Measurements from ENCODE around the gene ADCYAP1R1. TPM values are rescaled to one million over a fixed set of nuclear protein-coding genes. Genes with fewer than 3 reads are reported as not detected.

The ADCYAP1R1 gene
- total RNA-seq, 1 donor from 2014 or later: 7.8 TPM

GRCh38 chr7:31134246-31135188 is 82.4 kb downstream of the ADCYAP1R1 start:
- H3K9me3 ChIP-seq: no peaks in the 10 kb centered on the region
- H3K27ac ChIP-seq: no peak overlapping the region
- peak in 1 of 2 donors; percentile 76 for DNase-seq (ENCODE audit: low spot score in 2 of 2)
- no peaks in the 10 kb centered on the region for H3K4me1 ChIP-seq
- H3K27me3 ChIP-seq: no peaks in the 10 kb centered on the region
- intact Hi-C loops (cut with DNase I): loop anchor here (1.0 kb wide), 1 partner anchor 500 kb away; no protein-coding TSS in a partner anchor
- no peaks in the 10 kb centered on the region for H3K36me3 ChIP-seq
- H3K4me3 ChIP-seq: no peak overlapping the region
- peak; percentile 44 to 69 (median 66) for TF ChIP-seq CTCF (IDR thresholded peaks at IDR 0.05)

GRCh38 chr7:31137234-31137633 is 85.1 kb downstream of the ADCYAP1R1 start:
- no peak for DNase-seq (ENCODE audit: low spot score in 2 of 2)
- intact Hi-C loops (cut with DNase I): no loop called here
- Histone ChIP-seq H3K27ac (no peak overlapping the region), H3K36me3 (no peaks in the 10 kb centered on the region), H3K4me3 (no peak overlapping the region), H3K27me3 (no peaks in the 10 kb centered on the region), H3K9me3 (no peaks in the 10 kb centered on the region), H3K4me1 (no peaks in the 10 kb centered on the region)
- TF ChIP-seq CTCF (IDR thresholded peaks at IDR 0.05): no peak

- no peak for TF ChIP-seq CTCF (IDR thresholded peaks at IDR 0.05)
- no peaks in the 10 kb centered on the region for H3K9me3 ChIP-seq
- no peaks in the 10 kb centered on the region for H3K27me3 ChIP-seq
- H3K27ac ChIP-seq: no peak overlapping the region
- intact Hi-C loops (cut with DNase I): no loop called here
- no peak overlapping the region for H3K4me3 ChIP-seq
- H3K4me1 ChIP-seq: no peaks in the 10 kb centered on the region
- no peaks in the 10 kb centered on the region for H3K36me3 ChIP-seq
- DNase-seq (ENCODE audit: low spot score in 2 of 2): no peak
Measured at GRCh38 chr7:31145339-31145738, 93.2 kb downstream of the ADCYAP1R1 start.

- Histone ChIP-seq H3K27ac (no peak overlapping the region), H3K9me3 (no peaks in the 10 kb centered on the region), H3K4me3 (no peak overlapping the region), H3K4me1 (no peaks in the 10 kb centered on the region), H3K36me3 (no peaks in the 10 kb centered on the region), H3K27me3 (no peaks in the 10 kb centered on the region)
- TF ChIP-seq CTCF (IDR thresholded peaks at IDR 0.05): no peak
- DNase-seq (ENCODE audit: low spot score in 2 of 2): no peak
- intact Hi-C loops (cut with DNase I): no loop called here
Measured at GRCh38 chr7:31146030-31146429, 93.9 kb downstream of the ADCYAP1R1 start.

GRCh38 chr7:31146538-31146937 is 94.4 kb downstream of the ADCYAP1R1 start:
- TF ChIP-seq CTCF (IDR thresholded peaks at IDR 0.05): no peak
- intact Hi-C loops (cut with DNase I): no loop called here
- H3K27ac ChIP-seq: no peak overlapping the region

More at GRCh38 chr7:31146538-31146937, 94.4 kb downstream of the ADCYAP1R1 start:
- Histone ChIP-seq H3K4me3 (no peak overlapping the region), H3K4me1 (no peaks in the 10 kb centered on the region), H3K36me3 (no peaks in the 10 kb centered on the region), H3K27me3 (no peaks in the 10 kb centered on the region), H3K9me3 (no peaks in the 10 kb centered on the region)
- DNase-seq (ENCODE audit: low spot score in 2 of 2): no peak

All from ascending aorta (tissue), 2 donors.